NCI-H2107 treated with DMSO at 0.1 percent for 48 hours (cell line): ENCODE data around the gene ATXN2L.

Experiments used
- DNase-seq: peaks from one replicate; lab custom pipeline; 2025; ENCODE audit not compliant: unreplicated experiment; lab: John Stamatoyannopoulos, UW

Gene ATXN2L

DNA sequence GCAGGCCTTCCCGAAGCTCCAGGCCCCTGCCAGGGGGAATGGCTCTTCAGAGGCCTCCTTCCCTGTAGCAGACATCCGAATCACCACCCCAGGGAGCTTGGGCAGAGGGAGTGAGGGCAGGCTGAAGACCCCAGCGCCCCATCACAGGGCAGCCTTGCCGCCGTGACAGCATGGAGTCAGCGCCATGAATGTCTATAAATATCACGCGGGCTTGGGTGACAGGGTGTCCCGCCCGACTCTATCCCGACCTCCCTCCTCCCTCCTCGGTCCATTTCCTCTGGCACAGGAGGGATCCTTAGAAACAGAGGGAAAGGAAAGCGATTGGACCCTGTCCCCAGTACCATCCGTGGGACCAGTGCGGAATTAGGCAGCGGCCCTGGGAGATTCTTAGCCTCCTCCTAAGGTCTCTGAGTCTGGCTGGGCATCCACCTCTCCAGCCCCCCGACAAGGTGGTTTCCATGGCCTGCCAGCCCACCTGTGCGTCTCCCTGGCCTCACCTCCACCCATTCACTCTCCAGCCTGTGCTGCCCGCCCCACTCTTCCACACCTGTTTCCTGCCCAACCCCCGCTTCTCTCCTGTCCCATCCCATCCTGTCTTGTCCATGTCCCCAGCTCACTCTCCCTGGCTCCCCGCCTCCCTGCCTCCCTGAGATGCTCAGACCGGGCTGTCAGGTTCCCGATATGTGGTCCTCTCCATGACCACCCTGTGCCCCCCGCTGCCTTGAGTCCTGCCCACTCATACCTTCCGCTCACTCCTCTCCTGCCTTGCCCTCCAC is 60.6 kb downstream of the ATXN2L start:
- no peak for DNase-seq

DNA sequence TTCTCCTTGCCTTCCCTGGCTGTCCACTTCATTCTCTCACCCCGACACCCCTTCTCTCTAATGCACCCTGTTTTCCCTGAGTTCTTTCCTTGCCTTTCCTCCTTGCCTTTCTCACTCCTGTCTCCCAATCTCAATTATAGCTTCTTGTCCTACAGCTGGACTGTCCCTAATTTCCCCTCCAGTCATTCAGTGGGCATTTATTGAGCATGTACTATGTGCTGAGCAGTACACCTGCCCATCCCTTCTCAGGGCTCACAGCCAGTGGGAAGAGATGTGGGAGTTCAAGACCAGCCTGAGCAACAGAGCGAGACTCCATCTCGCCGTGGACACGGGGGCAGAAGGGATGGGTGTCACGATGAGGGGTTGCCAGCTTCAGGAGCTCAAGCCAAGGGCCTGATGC is 61.2 kb downstream of the ATXN2L start:
- no peak for DNase-seq
